BLaER1 treated with 17β-estradiol and CSF1 and Interleukin-3, amounts not matched to agents 10 nM and 100 nM (cell line): ENCODE results near the gene TXNL4A.
"Not testable (repeated sequence)": the region's sequence is repeated elsewhere in the genome, so short reads cannot be mapped to it uniquely, and the experiment has no call there.

ENCODE experiments used
- H3K27ac ChIP-seq, 11 experiments: shearing (Covaris generic); formaldehyde crosslinking; 2 replicates each; pipeline ENCODE4 v1.8.1; 2022
- H3K27me3 ChIP-seq, 11 experiments: shearing (Covaris generic); formaldehyde crosslinking; 2 replicates each; pipeline ENCODE4 v1.8.1; 2022
- H3K36me3 ChIP-seq, 11 experiments: shearing (Covaris generic); formaldehyde crosslinking; 2 replicates each; pipeline ENCODE4 v1.8.1; 2022
- H3K4me1 ChIP-seq, 10 experiments: shearing (Covaris generic); formaldehyde crosslinking; 2 replicates each; pipeline ENCODE4 v1.8.1; 2022
- H3K4me2 ChIP-seq, 11 experiments: shearing (Covaris generic); formaldehyde crosslinking; 2 replicates each; pipeline ENCODE4 v1.8.1; 2022
- H3K4me3 ChIP-seq, 10 experiments: shearing (Covaris generic); formaldehyde crosslinking; 2 replicates each; pipeline ENCODE4 v1.8.1; 2022
- H3K9ac ChIP-seq, 11 experiments: shearing (Covaris generic); formaldehyde crosslinking; 2 replicates each; pipeline ENCODE4 v1.8.1; 2022
- H3K9me3 ChIP-seq, 11 experiments: shearing (Covaris generic); formaldehyde crosslinking; replicated peaks in 1 of 11; 2 replicates each; pipeline ENCODE4 v1.8.1; 2022
- H4K20me1 ChIP-seq, 11 experiments: shearing (Covaris generic); formaldehyde crosslinking; 2 replicates each; pipeline ENCODE4 v1.8.1; 2022
- Cebpa-rat ChIP-seq, 11 experiments: shearing (Covaris generic); IDR thresholded peaks; 2 replicates each; pipeline ENCODE4 v1.8.1; 2022

Gene TXNL4A

DNA sequence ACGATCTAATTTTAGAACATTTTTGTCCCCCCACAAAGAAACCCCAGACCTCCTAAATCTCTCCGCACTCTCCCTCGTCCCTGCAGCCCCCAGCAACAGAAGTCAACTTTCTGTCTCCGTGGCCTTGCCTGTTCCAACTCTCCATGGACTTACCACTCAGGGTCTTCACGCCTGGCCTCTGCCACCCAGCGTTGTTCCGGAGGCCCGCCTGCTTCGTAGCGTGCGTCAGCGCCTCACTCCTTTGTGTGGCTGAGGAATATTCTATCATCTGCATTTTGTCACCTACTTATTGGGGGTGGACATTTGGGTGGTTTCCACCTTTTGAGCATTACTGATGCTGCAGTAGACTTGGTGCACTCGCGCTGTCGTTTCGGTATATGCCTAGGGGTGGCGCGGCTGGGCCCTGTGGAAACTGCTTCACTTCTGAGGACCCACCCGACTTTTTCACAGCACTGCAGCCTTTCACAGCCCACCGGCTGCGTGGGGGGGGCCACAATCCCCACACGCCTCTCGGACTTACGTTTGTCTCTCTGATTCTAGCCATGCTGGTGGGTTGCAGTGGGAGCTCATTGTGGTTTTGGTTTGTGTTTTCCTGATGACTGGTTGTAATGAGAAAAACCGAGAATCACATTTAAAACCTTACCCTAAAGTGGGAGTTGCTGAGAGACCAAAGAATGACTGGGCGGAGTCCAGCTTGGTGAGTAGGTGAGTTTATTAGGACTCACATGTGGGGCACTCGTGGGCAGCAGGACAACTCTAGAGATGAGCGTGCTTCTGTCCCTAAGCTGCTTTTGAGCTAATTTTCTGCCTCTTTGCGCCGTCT, 25.3 kb downstream of the TXNL4A start:
- no peak for TF ChIP-seq Cebpa-rat (IDR thresholded peaks at IDR 0.05)
- Histone ChIP-seq H3K27me3 (peaks cover 0 to 17% (median 5%) of the 10 kb centered on the region in 11 experiments; a peak in 11 of 22 replicates), H3K4me1 (peaks cover 25 to 43% (median 37%) of the 10 kb centered on the region in 10 experiments), H3K9ac (peak overlapping the region in 1 of 11 experiments; percentile 4; a peak in 1 of 22 replicates), H3K4me2 (peak overlapping the region in 8 of 11 experiments; percentile 93 to 99 (median 96); a peak in 16 of 22 replicates), H3K27ac (no peak overlapping the region), H4K20me1 (peaks cover 0 to 53% (median 41%) of the 10 kb centered on the region in 11 experiments; a peak in 19 of 22 replicates), H3K9me3 (no peaks in the 10 kb centered on the region), H3K36me3 (peaks cover 0 to 4% (median 0%) of the 10 kb centered on the region in 11 experiments; a peak in 5 of 22 replicates), H3K4me3 (no peak overlapping the region)

DNA sequence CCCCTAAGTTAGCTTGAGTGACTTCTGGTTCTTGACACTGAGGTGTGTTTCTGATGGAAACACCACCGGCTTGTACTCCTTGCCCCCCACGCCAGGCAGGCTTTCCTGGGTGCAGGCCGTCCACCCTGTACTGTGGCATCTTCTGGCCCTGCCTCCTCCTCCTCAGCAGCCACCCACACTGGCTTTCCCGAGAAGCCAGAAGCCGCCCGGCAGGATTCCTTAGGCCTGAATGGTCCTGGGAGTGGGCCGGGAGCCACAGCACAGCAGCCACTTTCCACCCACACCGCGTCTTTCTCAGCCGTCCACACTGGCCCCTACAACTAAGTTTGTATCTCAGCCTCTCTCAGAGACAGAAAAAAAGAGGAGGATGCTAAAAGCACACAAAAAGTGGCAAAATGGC, 26.1 kb downstream of the TXNL4A start:
- no peak overlapping the region for H3K4me3 ChIP-seq
- H3K27me3 ChIP-seq, result peaks cover 0 to 17% (median 5%) of the 10 kb centered on the region in 11 experiments; a peak in 11 of 22 replicates
- peaks cover 25 to 43% (median 37%) of the 10 kb centered on the region in 10 experiments for H3K4me1 ChIP-seq
- no peak overlapping the region for H3K27ac ChIP-seq
- TF ChIP-seq Cebpa-rat (IDR thresholded peaks at IDR 0.05), result no peak
- H3K36me3 ChIP-seq, result no peaks in the 10 kb centered on the region; a peak in 1 of 22 replicates
- peak overlapping the region in 7 of 11 experiments; percentile 7 to 95 (median 23); a peak in 10 of 22 replicates for H3K4me2 ChIP-seq
- no peak overlapping the region for H3K9ac ChIP-seq
- H3K9me3 ChIP-seq, result no peaks in the 10 kb centered on the region
- peaks cover 0 to 46% (median 34%) of the 10 kb centered on the region in 11 experiments; a peak in 18 of 22 replicates for H4K20me1 ChIP-seq

GRCh38 chr18:79961527-79962291, 26.7 kb downstream of the TXNL4A start:
- H4K20me1 ChIP-seq, result peaks cover 0 to 46% (median 30%) of the 10 kb centered on the region in 11 experiments; a peak in 18 of 22 replicates
- no peak overlapping the region for H3K9ac ChIP-seq
- peaks cover 0 to 17% (median 5%) of the 10 kb centered on the region in 11 experiments; a peak in 11 of 22 replicates for H3K27me3 ChIP-seq
- H3K9me3 ChIP-seq, result no peaks in the 10 kb centered on the region
- TF ChIP-seq Cebpa-rat (IDR thresholded peaks at IDR 0.05), result no peak
- H3K4me2 ChIP-seq, result peak overlapping the region in 6 of 11 experiments; percentile 7 to 95 (median 22); a peak in 9 of 22 replicates
- peaks cover 25 to 43% (median 37%) of the 10 kb centered on the region in 10 experiments for H3K4me1 ChIP-seq
- no peak overlapping the region for H3K4me3 ChIP-seq
- no peaks in the 10 kb centered on the region; a peak in 1 of 22 replicates for H3K36me3 ChIP-seq
- H3K27ac ChIP-seq, result no peak overlapping the region

DNA sequence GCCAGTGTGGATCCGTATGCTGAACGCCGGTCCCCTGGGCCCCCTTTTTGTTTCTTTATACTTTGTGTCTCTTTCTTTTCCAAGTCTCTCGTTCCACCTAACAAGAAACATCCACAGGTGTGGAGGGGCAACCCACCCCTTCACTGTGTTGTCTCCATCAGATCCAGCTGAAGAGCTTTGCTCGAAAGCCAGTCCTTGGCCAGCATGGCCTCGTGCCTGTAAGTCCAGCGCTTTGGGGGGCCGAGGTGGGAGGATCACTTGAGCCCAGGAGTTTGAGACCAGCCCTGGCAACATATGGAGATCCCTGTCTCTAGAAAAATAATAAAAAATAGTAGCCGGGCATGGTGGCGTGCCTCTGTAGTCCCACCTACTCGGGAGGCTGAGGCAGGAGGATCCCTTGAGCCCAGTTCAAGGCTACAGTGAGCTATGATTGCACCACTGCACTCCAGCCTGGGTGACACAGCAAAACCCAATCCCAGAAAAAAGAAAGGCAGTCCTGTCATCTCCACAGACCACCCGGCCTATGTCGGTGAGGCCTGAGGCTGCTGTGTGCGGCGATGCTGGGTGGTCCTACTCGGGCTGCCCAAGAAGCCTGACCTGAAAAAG, 27.3 kb downstream of the TXNL4A start:
- no peak for TF ChIP-seq Cebpa-rat (IDR thresholded peaks at IDR 0.05)
- Histone ChIP-seq H3K27me3 (peaks cover 0 to 17% (median 5%) of the 10 kb centered on the region in 11 experiments; a peak in 11 of 22 replicates), H3K4me2 (no peak overlapping the region)

GRCh38 chr18:79960161-79960801, 28.1 kb downstream of the TXNL4A start:
- Histone ChIP-seq H3K4me1 (peaks cover 20 to 37% (median 31%) of the 10 kb centered on the region in 10 experiments), H3K27me3 (peaks cover 0 to 16% (median 5%) of the 10 kb centered on the region in 11 experiments; a peak in 11 of 22 replicates)
- H3K27ac ChIP-seq, result not testable (repeated sequence)

More for the DNA sequence above, 27.3 kb downstream of the TXNL4A start:
- Histone ChIP-seq H3K4me3 (no peak overlapping the region), H3K9me3 (no peaks in the 10 kb centered on the region), H3K9ac (no peak overlapping the region), H4K20me1 (peaks cover 0 to 42% (median 30%) of the 10 kb centered on the region in 11 experiments; a peak in 18 of 22 replicates), H3K27ac (no peak overlapping the region), H3K36me3 (no peaks in the 10 kb centered on the region), H3K4me1 (peaks cover 25 to 43% (median 37%) of the 10 kb centered on the region in 10 experiments)

GRCh38 chr18:79958981-79959380, 29.4 kb downstream of the TXNL4A start:
- H3K27me3 ChIP-seq, result peaks cover 0 to 6% (median 0%) of the 10 kb centered on the region in 11 experiments; a peak in 4 of 22 replicates
- H3K9me3 ChIP-seq, result no peaks in the 10 kb centered on the region
- H3K4me2 ChIP-seq, result no peak overlapping the region
- no peak overlapping the region for H3K27ac ChIP-seq
- H3K9ac ChIP-seq, result no peak overlapping the region
- peaks cover 13 to 26% (median 19%) of the 10 kb centered on the region in 10 experiments; a peak in 18 of 20 replicates for H3K4me1 ChIP-seq
- no peak for TF ChIP-seq Cebpa-rat (IDR thresholded peaks at IDR 0.05)
- H4K20me1 ChIP-seq, result peaks cover 0 to 31% (median 13%) of the 10 kb centered on the region in 11 experiments; a peak in 18 of 22 replicates
- no peak overlapping the region for H3K4me3 ChIP-seq
- H3K36me3 ChIP-seq, result no peaks in the 10 kb centered on the region

More at GRCh38 chr18:79960161-79960801, 28.1 kb downstream of the TXNL4A start:
- H3K36me3 ChIP-seq, H3K4me2 ChIP-seq, H3K9me3 ChIP-seq, H3K4me3 ChIP-seq, H3K9ac ChIP-seq: not testable (repeated sequence)
- peaks cover 0 to 40% (median 26%) of the 10 kb centered on the region in 11 experiments; a peak in 18 of 22 replicates for H4K20me1 ChIP-seq

- H3K4me1 ChIP-seq, result peaks cover 0 to 10% (median 4%) of the 10 kb centered on the region in 10 experiments; a peak in 10 of 20 replicates
- H3K27ac ChIP-seq, result no peak overlapping the region
- H3K27me3 ChIP-seq, result no peaks in the 10 kb centered on the region; a peak in 1 of 22 replicates
- H3K9me3 ChIP-seq, result no peaks in the 10 kb centered on the region
- H3K4me2 ChIP-seq, result no peak overlapping the region
- H3K9ac ChIP-seq, result no peak overlapping the region
- no peak overlapping the region for H3K4me3 ChIP-seq
- TF ChIP-seq Cebpa-rat (IDR thresholded peaks at IDR 0.05), result no peak
- no peaks in the 10 kb centered on the region for H3K36me3 ChIP-seq
- peaks cover 0 to 7% (median 0%) of the 10 kb centered on the region in 11 experiments; a peak in 5 of 22 replicates for H4K20me1 ChIP-seq
Measured at GRCh38 chr18:79956276-79956675, 32.1 kb downstream of the TXNL4A start.
